HG03432 (cell line): ENCODE measurements around the gene BRINP2.

ENCODE experiments used
- ATAC-seq: cut with Tn5 transposase; IDR thresholded peaks from one replicate; pipeline ENCODE4 v1.9.1; 2021; ENCODE audit warnings: mild to moderate bottlenecking, moderate library complexity; ENCODE audit not compliant: unreplicated experiment

Gene BRINP2

DNA sequence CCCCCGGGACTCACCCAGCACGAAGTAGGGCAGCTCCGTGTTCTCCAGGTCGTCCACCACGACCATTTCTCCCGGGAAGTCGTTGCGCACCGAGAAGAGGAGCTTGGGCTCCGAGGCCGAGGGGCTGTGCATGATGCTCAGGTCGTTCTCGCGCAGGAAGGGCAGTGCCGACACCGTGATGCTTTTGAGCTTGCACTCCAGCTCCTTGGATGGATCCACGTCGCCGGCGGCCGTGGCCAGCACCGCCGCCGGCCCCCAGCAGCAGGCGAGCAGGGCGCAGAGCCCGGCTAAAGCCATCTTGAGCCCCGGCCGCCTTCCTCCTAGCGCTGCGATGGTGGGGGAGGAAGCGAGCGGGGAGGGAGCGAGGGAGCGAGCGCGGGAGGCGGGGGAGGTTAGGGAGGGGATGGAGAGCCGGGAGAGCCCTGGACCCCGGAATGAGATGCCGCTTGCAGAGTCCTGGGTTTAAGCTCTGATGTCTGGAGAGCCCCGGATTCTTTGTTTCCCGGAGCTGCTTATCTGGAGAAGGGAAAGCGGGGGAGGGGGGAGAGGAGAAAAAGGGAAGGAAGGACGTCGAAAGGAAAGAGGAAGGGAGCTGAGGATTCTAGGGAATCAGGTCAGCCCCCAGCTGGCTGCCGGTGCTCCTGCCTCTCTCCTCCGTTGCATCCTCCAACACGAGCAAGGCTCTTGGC, 6.2 kb upstream of the BRINP2 start, which contains the start of gene ASTN1:
Gene ASTN1, minus strand, starts transcription at position 333 of the 689 bp plus-strand sequence. Its CDS starts 36 bp downstream, at position 297.
- ATAC-seq = no peak

DNA sequence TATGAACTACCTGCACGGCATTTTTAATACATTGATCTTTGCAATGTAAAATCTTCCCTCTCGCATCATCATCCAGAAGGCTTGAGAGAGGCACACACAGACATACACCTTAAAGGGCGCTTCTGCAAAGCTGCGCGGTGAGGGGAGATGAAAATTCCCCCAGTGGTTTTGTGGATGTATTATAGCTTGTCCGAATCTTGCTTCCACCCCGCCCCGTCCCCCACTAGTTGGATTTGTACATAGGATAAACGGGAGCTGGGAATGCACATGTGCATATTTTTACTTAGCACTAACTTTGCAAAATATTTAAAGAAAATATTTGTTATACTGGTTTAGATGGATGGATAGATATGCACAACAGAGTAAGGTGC, 5.7 kb upstream of the BRINP2 start:
- ATAC-seq = no peak

DNA sequence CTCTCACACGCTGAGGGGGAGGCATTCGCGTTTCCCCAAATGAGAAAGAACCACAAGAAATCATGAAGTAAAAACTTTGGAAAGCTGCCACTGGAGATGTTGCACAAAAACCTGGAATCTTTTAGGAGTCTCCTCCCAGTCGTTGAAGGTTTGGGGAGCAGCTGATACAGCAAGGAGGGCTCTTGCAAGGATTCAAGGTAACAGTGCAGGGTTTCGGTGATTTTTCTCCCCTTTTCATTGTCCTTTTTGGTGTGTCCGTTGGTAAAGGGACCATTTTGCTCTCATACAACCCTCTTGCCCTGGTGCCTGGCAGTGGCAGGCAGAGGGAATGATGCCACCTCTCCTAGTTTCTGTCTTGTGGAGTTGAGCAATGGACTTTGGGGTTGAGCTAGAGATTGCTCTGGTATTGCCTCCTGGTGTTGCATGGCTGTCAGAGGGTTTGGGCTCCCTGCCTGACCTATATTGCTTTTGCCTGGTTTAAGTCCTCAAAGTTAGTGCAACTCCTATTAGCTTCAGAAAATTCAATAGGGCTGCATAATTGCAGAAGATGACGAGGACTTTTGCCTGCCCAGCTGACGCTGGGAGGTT, 872 bp downstream of the BRINP2 start:
- ATAC-seq = no peak

DNA sequence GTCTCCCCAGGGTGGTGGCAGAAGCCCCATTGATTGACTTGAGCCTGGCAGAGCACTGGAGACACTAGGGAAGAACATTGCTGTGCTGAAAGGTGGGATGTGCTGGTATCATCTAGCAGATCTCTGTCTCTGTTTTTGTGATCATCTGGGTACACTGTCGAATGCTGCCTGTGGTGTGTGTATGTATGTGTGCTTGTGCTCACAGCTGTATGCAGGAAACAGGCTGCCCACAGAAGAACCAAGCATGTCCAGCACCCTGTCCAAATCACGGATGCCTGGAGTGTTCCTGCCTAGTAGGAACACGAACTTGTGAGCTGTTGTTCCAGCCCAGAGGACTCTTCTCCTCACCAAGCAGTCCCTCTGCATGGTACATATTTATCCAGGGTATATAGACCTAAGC, 1.5 kb downstream of the BRINP2 start:
- ATAC-seq = no peak

DNA sequence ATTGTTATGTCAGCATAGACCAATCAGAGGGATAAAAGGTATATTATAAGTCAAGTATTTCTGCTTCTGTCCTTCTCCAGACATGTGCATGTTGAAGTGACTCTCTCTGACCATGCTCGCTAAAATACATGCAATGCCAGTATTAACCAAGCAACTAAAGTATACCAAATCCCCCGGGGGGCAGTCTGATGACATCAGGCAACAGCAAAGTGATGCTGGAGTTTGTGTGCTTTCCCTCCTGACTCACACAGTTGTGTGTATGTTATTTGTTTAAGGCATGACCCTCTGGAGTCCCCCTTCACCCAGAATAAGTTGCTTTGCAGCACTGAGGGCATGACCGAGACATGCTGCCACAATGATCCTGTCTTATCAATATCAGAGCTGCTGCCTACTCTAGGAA, 2.1 kb downstream of the BRINP2 start:
- ATAC-seq = no peak

DNA sequence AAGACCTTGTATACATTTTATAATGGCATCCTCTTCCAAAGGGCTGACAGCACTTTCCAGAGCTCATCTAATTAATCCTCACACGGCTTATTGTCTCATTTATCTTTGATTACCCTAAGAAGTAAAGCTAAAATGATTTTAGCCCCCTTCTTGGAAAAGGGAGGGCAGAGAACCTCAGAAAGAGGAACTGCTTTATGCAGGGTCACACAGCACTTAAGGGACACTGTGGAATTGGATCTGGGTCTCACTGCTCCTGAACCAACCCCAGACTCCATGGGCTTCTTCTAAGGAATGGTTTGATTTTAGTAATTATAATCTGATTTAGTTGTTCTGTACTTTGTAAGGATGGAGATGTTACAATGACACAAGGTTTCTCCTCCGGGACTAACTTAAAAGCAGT, 3.2 kb downstream of the BRINP2 start:
- ATAC-seq = no peak

DNA sequence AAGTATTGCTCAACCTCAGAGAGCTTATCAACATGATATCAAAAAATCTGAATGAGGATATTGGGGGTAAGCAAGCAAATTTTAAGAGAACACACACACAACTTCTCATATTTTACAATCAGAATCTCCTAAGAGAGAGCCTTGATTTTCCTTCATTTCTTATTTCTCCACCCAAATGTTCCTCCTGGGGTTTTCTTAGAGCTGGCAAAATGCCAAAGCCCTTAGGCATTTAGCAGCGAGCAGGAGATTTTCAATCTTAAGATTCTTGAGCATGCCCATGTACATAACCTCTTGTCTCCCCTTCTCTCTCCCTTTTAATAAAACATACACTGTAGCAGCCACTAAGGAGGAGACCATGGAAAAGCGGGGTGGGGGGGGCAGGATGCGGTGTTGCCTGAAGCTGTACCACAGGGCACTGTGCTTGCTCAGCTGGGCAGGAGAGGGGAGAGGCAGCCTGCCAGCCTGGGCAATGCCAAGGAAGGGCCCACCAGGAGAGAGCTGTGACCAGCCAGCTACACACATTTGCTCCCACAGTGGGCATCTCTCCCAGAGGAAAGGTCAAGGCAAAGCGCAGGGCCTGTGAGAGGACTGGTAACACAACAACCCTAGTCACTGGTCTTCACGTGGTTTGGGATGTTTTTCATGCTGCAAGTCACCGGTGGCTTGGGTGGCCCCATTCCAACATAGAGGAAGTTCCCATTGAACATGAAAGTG, 4.3 kb downstream of the BRINP2 start:
- no peak for ATAC-seq

DNA sequence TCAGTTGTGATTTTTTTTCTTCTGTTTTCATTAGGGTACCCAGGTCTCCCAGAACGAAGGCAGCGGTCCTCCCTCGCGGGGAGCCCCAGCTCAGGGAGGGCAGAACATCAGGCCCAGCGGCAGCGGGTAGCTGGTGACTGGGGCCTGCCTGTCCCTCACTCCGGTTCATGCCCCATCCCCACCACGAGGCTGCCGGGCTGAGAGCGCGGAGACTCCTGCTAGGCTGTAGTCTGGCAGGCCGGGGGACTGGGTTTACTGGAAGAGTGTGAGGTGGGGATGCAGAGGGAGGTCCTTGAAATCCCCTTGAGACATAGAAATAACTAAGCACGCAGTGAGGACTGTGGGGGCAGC, 10.5 kb downstream of the BRINP2 start:
- ATAC-seq = peak; percentile 29

DNA sequence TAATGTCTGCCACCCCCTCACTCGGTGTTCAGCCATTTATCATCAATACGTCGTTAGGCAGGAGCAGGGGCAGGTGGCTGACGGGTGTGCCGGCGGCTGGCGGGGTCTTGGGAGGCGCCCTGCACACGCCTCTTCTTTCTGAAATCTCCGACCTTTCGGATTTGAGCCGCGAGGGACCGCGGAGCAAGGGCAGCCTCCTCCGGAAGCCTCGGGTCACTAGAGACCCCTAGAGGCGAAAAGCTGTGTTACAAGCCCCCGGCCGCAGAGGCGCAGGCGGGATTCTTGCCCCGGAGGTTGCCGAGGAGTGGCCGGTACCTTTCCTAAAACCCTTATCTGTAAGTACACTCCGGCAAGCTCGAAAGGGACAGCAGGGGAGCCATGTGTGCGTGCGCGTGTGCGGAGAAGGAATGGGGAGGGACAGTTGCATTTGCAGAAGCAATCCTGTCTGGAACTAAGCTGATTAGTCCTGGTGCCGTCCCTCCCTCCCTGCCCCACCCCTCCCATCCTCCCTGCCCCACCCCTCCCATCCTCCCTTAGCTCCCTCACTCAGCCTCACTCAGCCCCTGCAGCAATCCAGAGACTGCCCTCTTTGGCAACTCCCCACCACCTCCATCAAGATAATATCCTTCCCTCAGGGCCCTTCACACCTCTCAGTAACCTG, 11.0 kb downstream of the BRINP2 start:
- peak; percentile 97 for ATAC-seq

DNA sequence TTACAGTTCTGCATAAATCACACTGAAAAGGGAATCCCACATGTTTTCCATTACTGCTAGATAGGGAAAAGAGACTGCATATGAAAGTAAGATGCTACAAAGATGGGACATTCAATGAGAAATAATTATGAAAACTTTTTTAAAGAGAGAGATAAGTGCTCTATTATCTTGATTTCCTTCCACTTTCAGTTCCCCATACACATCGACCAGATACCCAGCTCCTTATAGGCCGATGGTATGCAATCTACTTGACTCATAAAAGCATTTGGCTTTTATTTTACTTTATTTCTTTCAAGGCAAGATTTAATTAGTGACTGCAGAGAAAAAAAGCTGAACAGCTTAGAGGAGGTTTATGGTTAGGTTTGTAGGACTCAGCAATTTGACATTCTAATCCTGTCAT, 13.1 kb downstream of the BRINP2 start:
- no peak for ATAC-seq

DNA sequence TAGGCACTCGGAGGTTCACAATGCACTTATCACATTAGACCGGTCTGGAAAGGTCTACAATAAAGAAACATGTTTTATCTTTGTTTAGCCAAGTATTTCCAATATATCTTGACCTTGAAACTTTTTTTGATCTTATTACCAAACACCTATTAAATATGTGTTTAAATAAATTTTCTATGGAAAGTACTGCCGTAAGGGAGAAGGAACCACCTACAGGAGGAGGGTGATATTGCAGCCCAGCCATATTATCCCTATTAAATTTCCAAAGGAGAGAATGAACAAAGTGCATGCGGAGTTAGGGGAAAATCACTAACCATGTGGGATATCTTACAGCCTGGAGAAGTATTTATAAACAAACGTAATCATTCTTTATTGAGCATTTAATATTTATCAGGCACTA, 14.5 kb downstream of the BRINP2 start:
- no peak for ATAC-seq

DNA sequence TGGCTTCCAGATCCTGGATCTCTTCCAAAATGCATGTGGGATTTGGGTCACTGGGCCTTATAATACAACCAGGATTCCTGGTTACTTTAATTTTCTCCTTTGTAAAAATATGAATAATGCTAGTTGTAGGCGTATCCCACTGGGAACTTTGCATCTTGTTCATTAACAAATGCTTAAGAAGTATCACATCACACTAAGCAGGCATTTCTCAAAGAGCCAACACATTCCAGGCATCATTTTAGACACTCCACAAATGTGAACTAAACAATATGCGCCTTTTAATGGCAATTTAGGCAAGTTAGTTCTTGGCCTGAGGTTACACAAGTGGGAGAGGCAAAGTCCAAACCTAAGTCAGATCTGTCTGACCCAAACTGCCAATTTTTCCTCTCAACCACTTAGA, 15.9 kb downstream of the BRINP2 start:
- no peak for ATAC-seq

DNA sequence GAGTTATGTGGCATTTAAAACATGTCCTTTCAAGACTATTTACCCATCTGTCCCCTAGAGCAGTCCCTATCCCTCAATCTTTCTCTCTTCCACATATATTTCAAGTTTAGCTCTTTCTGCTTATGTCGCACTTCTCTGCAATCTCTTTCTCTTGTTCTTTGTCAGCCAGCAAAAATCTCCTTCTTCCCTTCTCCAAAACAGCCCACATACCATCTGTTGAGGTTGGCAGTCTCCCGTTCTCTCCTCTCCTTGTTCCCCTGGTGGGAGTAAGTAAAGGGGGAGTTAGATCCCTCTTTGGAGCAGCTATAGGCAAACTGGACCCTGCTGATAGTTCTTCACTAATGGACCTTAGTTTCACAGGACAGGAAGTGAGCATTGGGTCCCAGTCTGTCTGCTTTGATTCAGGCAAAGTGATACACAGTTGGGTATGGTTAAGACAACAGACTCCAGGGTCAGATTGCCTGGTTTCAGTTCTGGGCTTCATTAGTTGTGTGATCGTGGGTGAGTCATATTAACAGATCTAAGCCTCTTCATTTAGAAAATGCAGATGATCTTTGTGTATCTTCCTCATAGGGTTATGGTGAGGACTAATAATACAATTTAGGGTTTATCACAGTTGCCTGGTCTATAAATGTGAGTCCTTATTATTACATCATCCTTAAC, 19.7 kb downstream of the BRINP2 start:
- ATAC-seq = no peak

DNA sequence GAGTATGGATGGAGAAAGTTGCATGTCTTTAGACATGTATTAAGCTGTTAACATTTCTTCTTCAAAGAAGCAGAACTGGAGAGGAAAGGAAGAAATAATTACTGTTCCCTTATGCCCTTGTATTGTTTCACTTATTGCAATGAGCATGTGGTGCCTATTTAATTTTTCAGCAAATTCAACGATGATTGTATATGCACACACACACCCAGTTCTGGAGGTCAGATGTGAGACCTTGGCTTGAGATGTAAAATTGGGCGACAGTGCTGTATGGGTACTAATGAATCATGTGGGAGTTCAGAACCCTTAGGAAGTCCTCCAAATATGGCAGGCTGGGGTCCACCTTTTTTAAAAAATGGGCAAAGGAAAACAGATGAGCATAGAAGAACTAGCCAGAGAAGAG, 27.5 kb downstream of the BRINP2 start:
- no peak for ATAC-seq

DNA sequence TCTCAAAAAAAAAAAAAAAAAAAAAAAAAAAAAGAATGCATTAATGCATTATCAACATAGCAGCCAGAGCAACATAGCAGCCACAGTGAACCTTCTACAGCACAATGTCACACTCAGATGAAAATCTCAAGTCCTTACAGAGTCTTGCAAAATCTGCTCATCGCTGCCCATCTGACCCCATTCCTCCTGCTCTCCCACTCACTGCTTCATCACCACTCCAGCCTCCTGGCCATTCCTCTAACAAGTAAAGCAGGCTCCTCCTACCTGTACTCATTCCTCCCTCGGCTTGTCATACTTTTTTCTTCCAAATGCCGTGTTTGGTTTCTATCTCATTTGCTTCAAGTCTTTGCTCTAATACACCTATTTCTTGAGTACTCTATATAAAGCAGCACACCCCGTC, 29.5 kb downstream of the BRINP2 start:
- no peak for ATAC-seq

DNA sequence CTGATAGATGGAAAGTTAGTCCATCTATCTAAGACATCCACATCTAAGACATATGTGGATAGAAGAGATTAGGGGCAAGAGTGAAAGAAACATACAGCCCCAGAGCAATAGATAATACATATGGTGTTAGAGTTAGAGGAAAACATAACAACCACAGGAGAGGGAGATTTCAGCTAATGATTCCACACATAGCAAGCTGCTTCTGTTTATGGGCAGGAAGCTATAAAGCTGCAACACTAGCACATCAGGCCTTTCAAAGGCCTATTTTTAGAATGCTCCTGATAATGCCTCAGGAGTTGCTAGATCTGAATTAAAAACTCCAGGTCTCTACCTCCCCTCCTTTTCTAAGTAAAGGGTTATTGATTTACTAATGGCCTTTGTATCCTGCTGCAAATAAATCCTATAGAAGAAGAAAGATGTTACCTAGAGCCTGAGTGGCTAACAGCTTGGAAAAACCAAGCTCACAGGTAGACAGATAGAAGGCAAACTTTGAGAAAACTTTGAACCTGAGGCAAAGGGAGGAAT, 36.1 kb downstream of the BRINP2 start:
- ATAC-seq = no peak

DNA sequence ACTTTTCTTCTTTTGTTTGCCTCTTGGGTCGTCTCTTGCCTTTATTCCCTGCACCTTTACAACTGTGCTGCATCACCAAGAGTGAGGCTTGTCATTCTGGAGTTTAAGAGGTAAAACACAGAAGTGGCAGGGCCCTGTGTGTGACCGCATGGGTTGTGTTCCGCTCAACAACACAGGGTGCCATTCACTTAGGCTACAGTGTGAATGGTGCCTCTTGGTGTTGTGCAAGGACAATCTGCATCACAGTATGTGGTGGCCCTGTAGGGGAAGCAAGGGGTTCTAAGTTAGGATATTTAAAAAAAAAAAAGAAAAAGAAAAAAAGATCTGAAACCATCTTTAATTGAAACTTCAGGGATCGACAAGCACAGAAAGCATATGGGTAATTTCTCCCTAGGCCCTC, 38.2 kb downstream of the BRINP2 start:
- no peak for ATAC-seq

DNA sequence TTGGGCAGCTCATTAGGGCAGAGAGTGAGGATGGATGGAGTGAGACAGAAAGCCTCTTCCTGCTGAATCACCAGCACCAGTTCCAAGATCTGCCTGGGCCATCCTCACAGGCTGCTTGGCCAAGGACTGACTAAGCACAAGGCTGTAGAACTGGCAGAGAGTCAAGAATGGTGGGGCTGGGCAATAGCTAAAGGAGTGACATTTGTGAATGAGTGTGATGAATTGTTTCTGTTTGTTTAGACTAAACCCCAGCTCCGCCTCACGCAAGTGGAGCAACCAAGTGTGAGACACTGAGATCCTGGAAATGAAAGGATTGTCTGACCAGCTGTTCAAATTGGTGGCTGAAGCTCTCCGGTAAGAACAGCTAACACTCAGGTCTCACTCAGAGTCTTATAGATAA, 38.6 kb downstream of the BRINP2 start:
- ATAC-seq = no peak

DNA sequence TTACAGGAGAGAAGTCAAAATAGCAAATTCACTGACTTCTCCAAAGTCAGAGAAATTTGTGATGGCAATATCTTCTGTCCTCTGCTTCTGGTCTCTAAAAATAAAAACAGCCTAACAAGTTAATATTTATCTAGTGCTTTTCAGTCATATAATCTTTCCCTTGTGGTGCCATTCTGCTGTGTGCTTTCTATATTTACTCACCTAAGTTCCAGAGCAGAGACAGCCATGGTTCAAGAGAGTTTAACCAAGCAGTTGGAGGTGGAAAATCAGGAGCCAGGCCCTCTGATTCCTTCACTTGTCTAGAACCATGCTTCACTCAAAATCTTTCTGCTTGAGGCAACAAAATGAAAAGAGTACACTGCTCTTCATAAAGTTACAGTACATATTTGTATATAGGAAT, 39.3 kb downstream of the BRINP2 start:
- no peak for ATAC-seq

DNA sequence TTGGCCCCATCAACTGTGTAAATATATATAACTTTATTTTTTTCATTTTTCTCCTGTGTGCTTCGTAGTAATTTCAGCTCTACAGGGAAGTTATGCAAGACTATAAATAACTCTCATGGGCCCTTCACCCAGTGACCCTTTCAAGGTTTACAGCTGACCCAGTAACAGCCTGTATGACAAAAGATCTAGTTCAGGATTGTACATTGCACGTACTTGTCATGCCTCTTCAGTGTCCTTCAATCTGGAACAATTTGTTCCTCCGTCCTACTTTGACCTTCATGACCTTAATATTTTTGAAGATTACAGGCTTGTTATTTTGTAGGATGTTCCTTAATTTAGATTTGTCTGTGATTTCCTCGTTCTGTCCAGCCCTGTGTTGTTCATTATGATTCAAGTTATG, 40.5 kb downstream of the BRINP2 start:
- no peak for ATAC-seq

DNA sequence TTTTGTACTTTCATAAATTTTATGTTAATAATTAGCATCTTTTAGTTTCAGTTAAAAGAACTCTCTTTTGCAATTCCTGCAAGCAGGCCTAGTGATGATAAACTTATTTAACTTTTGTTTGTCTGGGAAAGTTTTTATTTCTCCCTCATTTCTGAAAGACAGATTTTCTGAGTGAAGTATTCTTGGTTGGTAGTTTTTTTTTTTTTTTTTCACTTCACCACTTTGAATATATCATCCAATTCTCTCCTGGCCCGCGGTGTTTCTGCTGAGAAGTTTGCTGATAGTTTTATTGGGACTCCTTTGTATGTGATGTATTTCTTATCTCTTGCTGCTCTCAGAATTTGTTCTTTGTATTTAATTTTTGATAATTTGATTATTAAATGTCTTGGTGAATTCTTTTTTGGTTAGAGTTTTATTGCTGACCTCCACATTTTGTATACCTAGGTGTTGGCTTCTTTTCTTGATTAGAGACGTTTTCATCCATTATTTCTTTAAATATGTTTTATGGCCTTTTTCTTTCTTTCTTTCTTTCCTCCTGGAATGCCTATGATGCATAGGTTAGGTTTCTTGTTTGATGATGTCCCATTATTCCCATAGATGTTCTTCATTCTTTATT, 45.9 kb downstream of the BRINP2 start:
- no peak for ATAC-seq
